OCI-LY1 (cell line): ENCODE measurements around the gene BABAM2.
"Not testable (repeated sequence)": the region's sequence is repeated elsewhere in the genome, so short reads cannot be mapped to it uniquely, and the experiment has no call there.

Experiments
- H2AFZ ChIP-seq: fragments of 200-600 bp; sonication (generic), shearing (Covaris generic); 2 replicates; pipeline ENCODE4 v1.6.0; 2014; ENCODE audit warnings: antibody characterized with exemption, mild to moderate bottlenecking, low read length
- H3F3A ChIP-seq: fragments of 200-600 bp; sonication (generic), shearing (Covaris generic); 2 replicates; pipeline ENCODE4 v1.6.0; 2014; ENCODE audit warnings: mild to moderate bottlenecking, antibody characterized with exemption, low read length, moderate library complexity; ENCODE audit not compliant: insufficient read depth
- H3K27ac ChIP-seq: fragments of 200-600 bp; sonication (generic); 2 replicates; pipeline ENCODE4 v1.5.1; 2014; ENCODE audit warnings: low read length, mixed run types, mild to moderate bottlenecking, low read depth; ENCODE audit not compliant: poor library complexity, severe bottlenecking
- H3K27me3 ChIP-seq: fragments of 200-600 bp; sonication (generic); 2 replicates; pipeline ENCODE4 v1.6.0; 2014; ENCODE audit warnings: antibody characterized with exemption, mild to moderate bottlenecking, low read length, moderate library complexity; ENCODE audit not compliant: insufficient read depth
- H3K36me3 ChIP-seq: fragments of 200-600 bp; sonication (generic); 2 replicates; pipeline ENCODE4 v1.6.1; 2014; ENCODE audit warnings: mild to moderate bottlenecking, antibody characterized with exemption, low read length, moderate library complexity, mixed read lengths; ENCODE audit not compliant: insufficient read depth
- H3K4me1 ChIP-seq: fragments of 200-600 bp; sonication (generic); 2 replicates; pipeline ENCODE4 v1.5.1; 2014; ENCODE audit warnings: mild to moderate bottlenecking, low read length, moderate library complexity; ENCODE audit not compliant: insufficient read depth, severe bottlenecking
- H3K4me2 ChIP-seq: fragments of 200-600 bp; sonication (generic), shearing (Covaris generic); 2 replicates; pipeline ENCODE4 v1.6.1; 2014; ENCODE audit warnings: low read length
- H3K4me3 ChIP-seq: fragments of 200-600 bp; sonication (generic); 2 replicates; pipeline ENCODE4 v1.5.1; 2014; ENCODE audit warnings: low read length, low read depth, mild to moderate bottlenecking, mixed read lengths; ENCODE audit not compliant: poor library complexity, severe bottlenecking
- H3K79me2 ChIP-seq: fragments of 200-600 bp; shearing (Covaris generic); 2 replicates; pipeline ENCODE4 v1.6.1; 2016; ENCODE audit warnings: mixed run types, low read length, mixed read lengths; ENCODE audit not compliant: insufficient read depth
- H3K9ac ChIP-seq: fragments of 200-600 bp; sonication (generic), shearing (Covaris generic); 2 replicates; pipeline ENCODE4 v1.6.1; 2014; ENCODE audit warnings: mild to moderate bottlenecking, low read length, mixed read lengths
- H3K9me2 ChIP-seq: fragments of 200-600 bp; sonication (generic), shearing (Covaris generic); 2 replicates; pipeline ENCODE4 v1.6.1; 2014; ENCODE audit warnings: low read depth, mild to moderate bottlenecking, low read length, mixed read lengths
- H3K9me3 ChIP-seq: fragments of 200-600 bp; shearing (Covaris generic); 2 replicates; pipeline ENCODE4 v1.6.1; 2014; ENCODE audit warnings: low read length, mixed read lengths
- H4K20me1 ChIP-seq: fragments of 200-600 bp; sonication (generic), shearing (Covaris generic); 2 replicates; pipeline ENCODE4 v1.6.0; 2016; ENCODE audit warnings: mild to moderate bottlenecking, low read length; ENCODE audit not compliant: insufficient read depth
- EZH2 ChIP-seq: fragments of 200-600 bp; sonication (generic), shearing (Covaris generic); IDR thresholded peaks from 2 replicates; pipeline ENCODE4 v1.8.0; 2017; ENCODE audit warnings: borderline replicate concordance, mixed run types, mild to moderate bottlenecking, antibody characterized with exemption, low read length, moderate library complexity, mixed read lengths
- TF ChIP-seq, protein P1 (sequence below): fragments of 200-600 bp; sonication (generic), shearing (Covaris generic); IDR thresholded peaks from 2 replicates; pipeline ENCODE4 v1.5.1; 2017; ENCODE audit warnings: mild to moderate bottlenecking, antibody characterized with exemption, low read length, moderate library complexity, mixed read lengths

Gene BABAM2

GRCh38 chr2:28327581-28327955 lies 437.0 kb downstream of the BABAM2 start:
- no peaks in the 10 kb centered on the region for H3K79me2 ChIP-seq
- H3K36me3 ChIP-seq, result no peaks in the 10 kb centered on the region
- H3K27ac ChIP-seq, result no peak overlapping the region
- TF ChIP-seq, protein P1, sequence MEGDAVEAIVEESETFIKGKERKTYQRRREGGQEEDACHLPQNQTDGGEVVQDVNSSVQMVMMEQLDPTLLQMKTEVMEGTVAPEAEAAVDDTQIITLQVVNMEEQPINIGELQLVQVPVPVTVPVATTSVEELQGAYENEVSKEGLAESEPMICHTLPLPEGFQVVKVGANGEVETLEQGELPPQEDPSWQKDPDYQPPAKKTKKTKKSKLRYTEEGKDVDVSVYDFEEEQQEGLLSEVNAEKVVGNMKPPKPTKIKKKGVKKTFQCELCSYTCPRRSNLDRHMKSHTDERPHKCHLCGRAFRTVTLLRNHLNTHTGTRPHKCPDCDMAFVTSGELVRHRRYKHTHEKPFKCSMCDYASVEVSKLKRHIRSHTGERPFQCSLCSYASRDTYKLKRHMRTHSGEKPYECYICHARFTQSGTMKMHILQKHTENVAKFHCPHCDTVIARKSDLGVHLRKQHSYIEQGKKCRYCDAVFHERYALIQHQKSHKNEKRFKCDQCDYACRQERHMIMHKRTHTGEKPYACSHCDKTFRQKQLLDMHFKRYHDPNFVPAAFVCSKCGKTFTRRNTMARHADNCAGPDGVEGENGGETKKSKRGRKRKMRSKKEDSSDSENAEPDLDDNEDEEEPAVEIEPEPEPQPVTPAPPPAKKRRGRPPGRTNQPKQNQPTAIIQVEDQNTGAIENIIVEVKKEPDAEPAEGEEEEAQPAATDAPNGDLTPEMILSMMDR, result no peak
- TF ChIP-seq EZH2, result no peak
- H3K9me3 ChIP-seq, result no peaks in the 10 kb centered on the region
- H3K4me1 ChIP-seq, result no peaks in the 10 kb centered on the region
- H4K20me1 ChIP-seq, result no peaks in the 10 kb centered on the region
- H3F3A ChIP-seq, result no peaks in the 10 kb centered on the region
- H3K4me2 ChIP-seq, result no peak overlapping the region
- no peak overlapping the region for H3K9ac ChIP-seq
- no peak overlapping the region for H2AFZ ChIP-seq
- H3K4me3 ChIP-seq, result no peak overlapping the region
- no peaks in the 10 kb centered on the region for H3K27me3 ChIP-seq
- H3K9me2 ChIP-seq, result no peaks in the 10 kb centered on the region

- H3K27ac ChIP-seq, result no peak overlapping the region
- H3K27me3 ChIP-seq, result no peaks in the 10 kb centered on the region
- no peak overlapping the region for H3K4me3 ChIP-seq
- H3K9me3 ChIP-seq, result no peaks in the 10 kb centered on the region
- H3K9ac ChIP-seq, result no peak overlapping the region
- no peaks in the 10 kb centered on the region for H3K4me1 ChIP-seq
- no peaks in the 10 kb centered on the region for H3K9me2 ChIP-seq
- H4K20me1 ChIP-seq, result no peaks in the 10 kb centered on the region
- TF ChIP-seq, protein P1, result no peak
- TF ChIP-seq EZH2, result no peak
- no peaks in the 10 kb centered on the region for H3K36me3 ChIP-seq
- H3F3A ChIP-seq, result no peaks in the 10 kb centered on the region
- no peak overlapping the region for H2AFZ ChIP-seq
- H3K4me2 ChIP-seq, result no peak overlapping the region
- H3K79me2 ChIP-seq, result no peaks in the 10 kb centered on the region
These were observed 437.7 kb downstream of the BABAM2 start for GRCh38 chr2:28327956-28328922.

GRCh38 chr2:28329184-28329583 lies 438.7 kb downstream of the BABAM2 start:
- H3K4me2 ChIP-seq, result no peak overlapping the region
- no peak overlapping the region for H3K4me3 ChIP-seq
- no peak overlapping the region for H2AFZ ChIP-seq
- no peaks in the 10 kb centered on the region for H3K4me1 ChIP-seq
- no peaks in the 10 kb centered on the region for H3K9me3 ChIP-seq
- no peak overlapping the region for H3K9ac ChIP-seq
- H3K79me2 ChIP-seq, result no peaks in the 10 kb centered on the region
- H3F3A ChIP-seq, result no peaks in the 10 kb centered on the region
- H3K9me2 ChIP-seq, result no peaks in the 10 kb centered on the region
- H4K20me1 ChIP-seq, result no peaks in the 10 kb centered on the region
- H3K27ac ChIP-seq, result no peak overlapping the region
- no peaks in the 10 kb centered on the region for H3K27me3 ChIP-seq
- TF ChIP-seq, protein P1, result no peak
- no peak for TF ChIP-seq EZH2
- no peaks in the 10 kb centered on the region for H3K36me3 ChIP-seq

- H3K4me2 ChIP-seq, H3K27ac ChIP-seq, H2AFZ ChIP-seq, H3K36me3 ChIP-seq, H3K9me3 ChIP-seq, H3K79me2 ChIP-seq, H4K20me1 ChIP-seq, H3K9me2 ChIP-seq, H3K27me3 ChIP-seq, H3F3A ChIP-seq, H3K4me3 ChIP-seq, H3K4me1 ChIP-seq, H3K9ac ChIP-seq: not testable (repeated sequence)
These were observed 440.2 kb downstream of the BABAM2 start for GRCh38 chr2:28330722-28331121.

GRCh38 chr2:28331797-28332196 lies 441.3 kb downstream of the BABAM2 start:
- H3K4me2 ChIP-seq, H3K27ac ChIP-seq, H3F3A ChIP-seq, H3K36me3 ChIP-seq, H2AFZ ChIP-seq, H4K20me1 ChIP-seq, H3K9me2 ChIP-seq, H3K4me3 ChIP-seq, H3K9me3 ChIP-seq, H3K4me1 ChIP-seq, H3K9ac ChIP-seq, H3K27me3 ChIP-seq, H3K79me2 ChIP-seq: not testable (repeated sequence)
